Psoas muscle (tissue), 8 donors: ENCODE measurements around the gene FAM83C. TPM values are rescaled to one million over a fixed set of nuclear protein-coding genes. Genes with fewer than 3 reads are reported as not detected.
A peak's percentile ranks its signal among the peaks of the same experiment; 100 is the strongest.

Experiments
- ATAC-seq, 4 donors: fragments of 200-7000 bp; cut with Tn5 transposase; one replicate each; pipeline ENCODE4 v1.9.1; 2020; ENCODE audit warnings: moderate library complexity in 3 of 4, mild to moderate bottlenecking in 2 of 4
- DNase-seq, 2 donors: peaks; one replicate each; pipeline ENCODE4 v3.0.0-alpha.2; 2020
- H3K27ac ChIP-seq: fragments of 200-600 bp; one replicate; pipeline ENCODE4 v1.8.0; 2022
- H3K27me3 ChIP-seq, 3 donors: fragments of 200-600 bp in 1 of 3; one replicate each; pipeline versions ENCODE4 v1.6.1 to v1.8.0; 2013 to 2022; ENCODE audit warnings: low read length in 2 of 3, mild to moderate bottlenecking in 2 of 3, moderate library complexity in 1 of 3; ENCODE audit not compliant: insufficient read depth in 3 of 3
- H3K36me3 ChIP-seq, 2 donors: fragments of 200-600 bp in 1 of 2; one replicate each; pipeline versions ENCODE4 v1.6.1 to v1.8.0; 2013 to 2022; ENCODE audit warnings: low read depth in 1 of 2, mild to moderate bottlenecking in 1 of 2, moderate library complexity in 1 of 2; ENCODE audit not compliant: insufficient read depth in 1 of 2
- H3K4me1 ChIP-seq: fragments of 200-600 bp; one replicate; pipeline ENCODE4 v1.8.0; 2022
- H3K4me3 ChIP-seq: fragments of 200-600 bp; one replicate; pipeline ENCODE4 v1.8.0; 2022; ENCODE audit warnings: mild to moderate bottlenecking
- H3K9me3 ChIP-seq: fragments of 200-600 bp; one replicate; pipeline ENCODE4 v1.8.0; 2022
- WGBS, 3 donors: extraction: QIAGEN DNeasy Blood & Tissue Kit; methylation state at CpG; one replicate each; pipeline versions ENCODE4 v1.1.6 to v1.1.7; 2013; 5-methylcytosine and 5-hydroxymethylcytosine counted together
- intact Hi-C, 2 donors: fragments of 100-400 bp; cut with DNase I; formaldehyde crosslinking; loops; one replicate each; pipeline versions ENCODE4 v1.11.0 to v1.14.2; 2022
- polyA plus RNA-seq, 3 donors: library from polyadenylated mRNA; stranded (reverse); fragments of 200-250 nt; gene quantifications; one replicate each; pipeline ENCODE4 v1.2.3, GENCODE V29; 2013
- total RNA-seq, 4 donors: library from RNA; stranded (reverse); fragmentation: NEBNext Ultra II Directional in 2 of 4; extraction: Animal tissue kit (Norgen Biotek cat#: 25700) in 2 of 4; gene quantifications; one replicate each; pipeline versions ENCODE4 v1.2.1 to v1.2.4, GENCODE V29; 2021 to 2023
- TF ChIP-seq, protein P1 (sequence below): fragments of 200-600 bp; IDR thresholded peaks from one replicate; pipeline ENCODE4 v1.8.0; 2022; ENCODE audit warnings: antibody characterized with exemption
- donor health status: healthy with polysubstance abuse.
- donor health status: DM: no; HTN: no; CAD: no; lungs with moderate emphysema.
- donor health status: Bipolar disorder and iron deficiency.
- donor health status: healthy.
- donor health status: DM: yes; HTN: yes; CAD: no.
- donor health status: DM: no; HTN: no; CAD: no.
- donor health status: DM: no; HTN: no; CAD: no.
- donor health status: DM: yes; HTN: yes; CAD: no.

Gene FAM83C
- total and polyA plus RNA-seq, 7 donors, result 0.04 to 0.07 (median 0.04) TPM; not detected in 4

GRCh38 chr20:35301426-35301825, 9.2 kb upstream of the FAM83C start:
- 92 to 95% (median 93%) methylated on average over 2 of the region's 2 CpGs for WGBS, 3 donors
- H3K9me3 ChIP-seq, result no peaks in the 10 kb centered on the region
- peaks cover 0 to 1% (median 0%) of the 10 kb centered on the region in 3 donors for H3K27me3 ChIP-seq
- DNase-seq (no peak), ATAC-seq (no peak)
- H3K36me3 ChIP-seq, result peaks cover 0 to 17% of the 10 kb centered on the region in 2 donors
- intact Hi-C loops, result loop anchor here in 1 of 2 donors (5.0 kb wide), 1 partner anchor 136 kb away; the partner anchor contains the start of gene GDF5
- TF ChIP-seq, protein P1, sequence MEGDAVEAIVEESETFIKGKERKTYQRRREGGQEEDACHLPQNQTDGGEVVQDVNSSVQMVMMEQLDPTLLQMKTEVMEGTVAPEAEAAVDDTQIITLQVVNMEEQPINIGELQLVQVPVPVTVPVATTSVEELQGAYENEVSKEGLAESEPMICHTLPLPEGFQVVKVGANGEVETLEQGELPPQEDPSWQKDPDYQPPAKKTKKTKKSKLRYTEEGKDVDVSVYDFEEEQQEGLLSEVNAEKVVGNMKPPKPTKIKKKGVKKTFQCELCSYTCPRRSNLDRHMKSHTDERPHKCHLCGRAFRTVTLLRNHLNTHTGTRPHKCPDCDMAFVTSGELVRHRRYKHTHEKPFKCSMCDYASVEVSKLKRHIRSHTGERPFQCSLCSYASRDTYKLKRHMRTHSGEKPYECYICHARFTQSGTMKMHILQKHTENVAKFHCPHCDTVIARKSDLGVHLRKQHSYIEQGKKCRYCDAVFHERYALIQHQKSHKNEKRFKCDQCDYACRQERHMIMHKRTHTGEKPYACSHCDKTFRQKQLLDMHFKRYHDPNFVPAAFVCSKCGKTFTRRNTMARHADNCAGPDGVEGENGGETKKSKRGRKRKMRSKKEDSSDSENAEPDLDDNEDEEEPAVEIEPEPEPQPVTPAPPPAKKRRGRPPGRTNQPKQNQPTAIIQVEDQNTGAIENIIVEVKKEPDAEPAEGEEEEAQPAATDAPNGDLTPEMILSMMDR, result no peak
- H3K4me1 ChIP-seq, result peaks cover 19% of the 10 kb centered on the region
- no peak overlapping the region for H3K4me3 ChIP-seq
- no peak overlapping the region for H3K27ac ChIP-seq

DNA sequence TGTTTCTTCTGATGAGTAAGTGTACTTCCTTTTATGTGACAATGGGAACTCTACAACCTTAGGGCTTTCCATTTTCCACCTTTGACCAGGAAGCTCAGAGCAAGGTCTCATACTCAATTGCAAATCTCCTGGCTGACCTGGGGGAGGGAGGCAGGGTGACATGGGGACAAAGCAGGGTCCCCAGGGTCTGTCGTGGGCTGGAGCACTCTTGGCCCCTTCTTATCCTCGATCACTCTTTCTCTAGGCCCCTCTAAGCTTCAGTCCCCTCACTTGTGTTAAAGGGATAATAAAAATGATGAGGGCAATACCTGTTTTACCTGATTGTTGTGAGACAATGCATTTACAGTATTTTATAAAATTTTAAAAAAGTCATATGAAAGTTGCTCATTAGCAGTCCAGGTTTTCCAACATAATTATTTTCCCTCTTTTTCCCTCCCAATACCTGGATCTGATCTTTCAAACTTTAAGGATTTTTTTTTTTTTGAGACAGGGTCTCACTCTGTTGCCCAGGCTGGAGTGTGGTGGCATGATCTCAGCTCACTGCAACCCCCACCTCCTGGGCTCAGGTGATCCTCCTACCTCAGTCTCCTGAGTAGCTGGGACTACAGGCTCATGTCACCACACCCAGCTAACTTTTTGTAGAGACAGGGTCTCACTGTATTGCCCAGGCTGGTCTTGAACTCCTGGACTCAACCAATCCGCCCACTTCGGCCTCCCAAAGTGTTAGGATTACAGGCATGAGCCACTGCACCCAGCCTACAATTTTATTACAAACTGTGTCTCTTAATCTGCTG, 8.4 kb upstream of the FAM83C start:
- H3K36me3 ChIP-seq, result peaks cover 0 to 17% of the 10 kb centered on the region in 2 donors
- 81 to 88% (median 86%) methylated on average over 4 of the region's 4 CpGs for WGBS, 3 donors
- peaks cover 12% of the 10 kb centered on the region for H3K4me1 ChIP-seq
- peaks cover 0 to 4% (median 0%) of the 10 kb centered on the region in 3 donors for H3K27me3 ChIP-seq
- H3K9me3 ChIP-seq, result no peaks in the 10 kb centered on the region
- DNase-seq (no peak), ATAC-seq (no peak)
- intact Hi-C loops, result loop anchor here in 1 of 2 donors (5.0 kb wide), 1 partner anchor 137 kb away; the partner anchor contains the start of gene GDF5
- TF ChIP-seq, protein P1, result no peak
- no peak overlapping the region for H3K4me3 ChIP-seq
- no peak overlapping the region for H3K27ac ChIP-seq

- ATAC-seq (no peak), DNase-seq (no peak)
- Histone ChIP-seq H3K4me3 (no peak overlapping the region), H3K36me3 (peaks cover 0 to 17% of the 10 kb centered on the region in 2 donors), H3K9me3 (no peaks in the 10 kb centered on the region), H3K27me3 (peaks cover 0 to 8% (median 0%) of the 10 kb centered on the region in 3 donors), H3K27ac (no peak overlapping the region), H3K4me1 (peaks cover 3% of the 10 kb centered on the region)
- WGBS, 3 donors, result 60 to 69% (median 65%) methylated on average over 4 of the region's 4 CpGs
- intact Hi-C loops, result loop anchor here in 1 of 2 donors (5.0 kb wide), 1 partner anchor 138 kb away; the partner anchor contains the start of gene GDF5
- TF ChIP-seq, protein P1, result no peak
Observed at GRCh38 chr20:35299780-35300179, 7.6 kb upstream of the FAM83C start.

DNA sequence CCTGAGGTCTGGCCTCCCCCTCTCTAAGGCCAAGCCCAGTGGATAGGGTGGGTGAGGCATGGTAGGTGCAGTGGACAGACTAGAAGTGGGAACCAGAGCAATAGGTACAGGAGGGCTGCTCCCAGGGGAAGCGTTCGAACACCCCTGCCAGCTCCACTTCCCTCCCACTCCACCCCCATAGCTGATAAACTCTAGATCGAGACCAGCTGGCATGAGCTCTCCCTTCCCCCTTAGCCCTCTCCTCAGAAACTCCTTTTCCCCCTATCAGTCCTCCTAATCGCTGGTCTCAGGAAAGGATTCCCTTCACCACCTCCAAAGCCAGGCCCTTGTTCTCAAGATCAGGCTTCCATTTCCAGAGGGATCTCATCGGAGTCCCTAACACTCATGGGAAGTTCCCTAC, 6.0 kb upstream of the FAM83C start:
- Histone ChIP-seq H3K4me1 (no peaks in the 10 kb centered on the region), H3K4me3 (no peak overlapping the region), H3K27ac (no peak overlapping the region), H3K27me3 (peaks cover 0 to 12% (median 3%) of the 10 kb centered on the region in 3 donors), H3K9me3 (no peaks in the 10 kb centered on the region), H3K36me3 (peaks cover 0 to 13% of the 10 kb centered on the region in 2 donors)
- TF ChIP-seq, protein P1, result no peak
- DNase-seq (no peak), ATAC-seq (peak in 1 of 4 donors; percentile 13)
- WGBS, 3 donors, result 59 to 78% (median 65%) methylated on average over 5 of the region's 5 CpGs
- intact Hi-C loops, result no loop called here
